ENCODE results near the gene RAB37.
A peak's percentile ranks its signal among the peaks of the same experiment; 100 is the strongest.

RAB37 gene

DNA sequence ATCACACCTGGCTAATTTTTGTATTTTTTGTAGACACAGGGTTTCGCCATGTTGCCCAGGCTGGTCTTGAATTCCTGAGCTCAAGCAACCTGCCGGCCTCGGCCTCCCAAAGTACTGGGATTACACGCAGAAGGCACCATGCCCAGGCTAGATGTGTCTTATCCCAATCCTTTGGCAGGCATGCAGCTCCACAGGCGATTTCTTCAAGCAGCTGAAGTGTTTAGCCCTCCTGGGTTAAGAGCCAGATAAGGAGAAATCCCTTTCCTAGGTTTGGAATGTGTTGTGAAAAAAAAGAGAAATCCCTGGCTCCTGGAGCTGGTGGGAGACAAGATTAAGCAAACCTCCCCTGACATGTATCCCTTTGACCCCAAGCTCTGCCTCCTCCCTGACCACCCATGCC, 9.3 kb downstream of the RAB37 start:
- DNase-seq, result no peak

DNA sequence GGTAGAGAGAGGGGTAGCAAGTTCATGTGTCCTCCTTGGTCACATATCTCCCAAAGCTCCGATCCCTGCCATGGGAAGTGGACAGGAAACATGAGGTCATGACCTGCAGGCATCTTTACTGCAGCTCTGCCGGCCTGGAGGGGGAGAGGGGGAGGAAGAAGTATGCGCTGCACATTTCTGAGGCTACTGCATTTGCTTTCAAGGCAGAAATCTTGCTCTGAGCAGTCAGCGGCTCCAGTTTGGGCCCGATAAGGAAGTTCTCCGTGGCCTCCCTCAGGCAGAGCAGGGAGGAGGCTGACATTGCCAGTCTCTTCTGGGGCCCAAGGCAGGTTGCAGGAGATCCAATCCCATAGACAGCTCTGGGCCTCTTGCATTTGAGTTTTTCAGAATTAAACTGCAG, 9.9 kb downstream of the RAB37 start:
- no peak for DNase-seq

DNA sequence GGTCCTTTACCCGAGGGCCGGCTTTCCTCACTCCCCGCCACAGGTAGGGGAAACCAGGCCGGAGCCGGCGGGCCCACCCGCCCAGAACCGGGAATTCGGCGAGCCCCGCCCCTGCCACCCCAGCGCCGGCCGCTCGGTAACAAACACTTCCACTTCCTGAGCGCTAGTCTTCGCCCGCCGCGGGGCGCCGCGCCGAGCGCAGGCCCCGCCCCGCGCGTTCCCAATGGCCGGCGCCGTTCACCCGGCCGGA, 11.1 kb downstream of the RAB37 start:
- DNase-seq, result no peak

DNA sequence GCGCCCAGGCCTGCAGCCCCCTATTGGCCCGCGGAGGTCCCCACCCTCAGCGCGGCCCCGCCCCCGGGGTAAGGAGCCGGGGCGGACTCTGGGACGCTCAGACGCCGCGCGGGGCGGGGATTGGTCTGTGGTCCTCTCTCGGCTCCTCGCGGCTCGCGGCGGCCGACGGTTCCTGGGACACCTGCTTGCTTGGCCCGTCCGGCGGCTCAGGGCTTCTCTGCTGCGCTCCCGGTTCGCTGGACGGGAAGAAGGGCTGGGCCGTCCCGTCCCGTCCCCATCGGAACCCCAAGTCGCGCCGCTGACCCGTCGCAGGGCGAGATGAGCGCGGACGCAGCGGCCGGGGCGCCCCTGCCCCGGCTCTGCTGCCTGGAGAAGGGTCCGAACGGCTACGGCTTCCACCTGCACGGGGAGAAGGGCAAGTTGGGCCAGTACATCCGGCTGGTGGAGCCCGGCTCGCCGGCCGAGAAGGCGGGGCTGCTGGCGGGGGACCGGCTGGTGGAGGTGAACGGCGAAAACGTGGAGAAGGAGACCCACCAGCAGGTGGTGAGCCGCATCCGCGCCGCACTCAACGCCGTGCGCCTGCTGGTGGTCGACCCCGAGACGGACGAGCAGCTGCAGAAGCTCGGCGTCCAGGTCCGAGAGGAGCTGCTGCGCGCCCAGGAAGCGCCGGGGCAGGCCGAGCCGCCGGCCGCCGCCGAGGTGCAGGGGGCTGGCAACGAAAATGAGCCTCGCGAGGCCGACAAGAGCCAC, 11.6 kb downstream of the RAB37 start, which contains the start of gene NHERF1:
Gene NHERF1 (plus strand): TSS at position 100 of the 750 bp plus-strand sequence. CDS start 219 bp downstream, at position 319.
- peak; percentile 95 for DNase-seq

DNA sequence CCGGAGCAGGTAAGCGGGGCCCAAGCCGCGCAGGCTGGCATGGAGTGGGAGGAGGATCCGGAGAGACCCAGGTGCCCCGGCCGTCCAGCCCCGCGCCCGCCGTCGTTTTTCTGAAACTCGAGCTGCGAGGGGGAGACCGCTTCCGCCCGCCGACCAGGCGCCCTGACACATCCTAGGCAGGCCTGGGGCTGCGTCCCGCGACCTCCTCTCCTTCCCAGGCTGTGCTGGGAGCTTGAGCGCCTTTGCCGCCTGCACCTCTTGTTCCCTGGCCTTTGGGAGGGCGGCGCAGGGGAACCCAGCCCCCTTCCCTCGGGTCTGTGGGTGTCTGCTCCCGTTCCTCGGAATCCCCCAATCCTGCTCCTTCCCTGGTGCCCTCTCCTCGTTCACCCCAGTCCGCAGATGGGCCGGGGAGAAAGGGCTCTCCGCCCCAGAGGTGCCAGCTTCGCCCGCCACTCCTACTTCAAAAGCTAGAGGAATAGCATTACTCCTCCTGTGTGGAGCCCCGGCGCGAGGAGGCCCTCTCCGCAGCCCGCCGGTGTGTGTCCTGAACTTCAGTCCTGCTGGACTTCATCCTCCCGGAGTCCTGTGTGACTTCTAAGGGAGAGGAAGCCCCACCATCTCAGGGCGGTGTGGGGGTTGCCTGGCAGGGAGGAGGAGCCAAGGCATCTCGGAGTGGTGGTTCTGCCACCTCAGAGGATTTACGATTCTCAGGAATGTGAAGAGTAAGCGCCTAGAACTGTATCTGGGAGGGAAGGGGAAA, 12.4 kb downstream of the RAB37 start:
- no peak for DNase-seq

DNA sequence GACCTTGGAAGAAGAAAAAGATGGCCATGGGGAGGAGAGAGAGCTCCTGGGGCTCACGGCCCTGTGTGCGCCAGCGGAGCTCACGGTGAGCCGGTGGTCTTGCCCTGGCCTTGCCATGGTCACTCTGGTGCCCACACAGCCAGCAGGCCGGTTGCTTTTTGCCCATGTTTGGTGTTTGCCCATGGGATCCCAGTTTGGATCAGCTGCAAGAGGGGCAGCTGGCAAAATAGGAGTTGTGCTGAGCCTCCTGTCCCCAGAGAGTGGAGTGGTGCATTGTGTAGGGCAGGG, 12.9 kb downstream of the RAB37 start:
- DNase-seq, result no peak

DNA sequence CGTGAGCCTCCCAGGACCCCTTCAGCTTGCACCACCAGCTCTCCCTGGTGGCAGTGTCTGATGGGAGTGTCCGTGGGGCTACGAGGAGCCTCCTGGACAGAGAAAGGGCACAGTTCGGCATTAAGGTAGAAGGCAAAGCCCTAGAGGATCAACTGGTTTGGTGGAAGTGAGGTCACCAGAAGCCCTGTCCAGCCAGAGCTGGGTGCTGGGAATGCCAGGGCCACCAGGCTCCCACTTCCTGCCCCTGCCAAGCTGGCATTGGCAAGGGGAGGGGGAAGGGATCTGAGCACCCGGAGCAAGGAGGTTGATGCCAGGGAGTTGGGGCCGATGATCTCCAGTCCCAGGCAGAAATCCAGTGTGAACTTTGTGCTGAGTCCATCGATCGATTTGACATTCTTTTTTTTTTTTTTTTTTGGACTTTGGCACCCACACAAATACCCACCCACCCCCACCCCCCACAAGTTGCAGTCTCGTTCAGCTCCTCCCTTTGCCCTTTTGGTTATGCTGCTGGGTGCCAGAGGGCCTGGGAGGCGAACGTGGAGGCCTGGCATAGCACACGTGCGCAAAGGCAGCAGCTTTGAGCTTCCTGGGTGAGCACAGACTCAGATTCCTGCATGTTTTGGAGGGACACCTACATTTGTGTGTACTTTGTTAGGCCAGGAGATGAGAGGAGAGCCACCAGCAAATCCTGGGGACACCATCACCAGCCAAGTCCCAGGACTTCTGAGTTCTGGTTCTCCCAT, 13.4 kb downstream of the RAB37 start:
- peak; percentile 18 for DNase-seq

DNA sequence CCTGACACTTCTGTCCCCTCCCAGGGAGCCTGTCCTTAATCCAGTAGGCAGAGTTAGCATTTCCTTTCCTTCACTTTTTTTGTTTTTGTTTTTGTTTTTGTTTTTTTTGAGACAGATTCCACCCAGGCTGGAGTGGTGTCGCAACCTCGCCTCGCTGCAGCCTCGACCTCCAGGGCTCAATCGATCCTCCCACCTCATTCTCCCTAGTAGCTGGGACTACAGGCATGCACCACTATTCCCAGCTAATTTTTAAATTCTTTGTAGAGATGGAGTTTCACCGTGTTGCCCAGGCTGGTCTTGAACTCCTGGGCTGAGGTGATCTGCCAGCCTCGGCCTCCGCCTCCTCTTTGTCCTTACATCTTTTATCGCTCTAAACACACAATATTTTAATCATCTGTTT, 15.4 kb downstream of the RAB37 start:
- no peak for DNase-seq

DNA sequence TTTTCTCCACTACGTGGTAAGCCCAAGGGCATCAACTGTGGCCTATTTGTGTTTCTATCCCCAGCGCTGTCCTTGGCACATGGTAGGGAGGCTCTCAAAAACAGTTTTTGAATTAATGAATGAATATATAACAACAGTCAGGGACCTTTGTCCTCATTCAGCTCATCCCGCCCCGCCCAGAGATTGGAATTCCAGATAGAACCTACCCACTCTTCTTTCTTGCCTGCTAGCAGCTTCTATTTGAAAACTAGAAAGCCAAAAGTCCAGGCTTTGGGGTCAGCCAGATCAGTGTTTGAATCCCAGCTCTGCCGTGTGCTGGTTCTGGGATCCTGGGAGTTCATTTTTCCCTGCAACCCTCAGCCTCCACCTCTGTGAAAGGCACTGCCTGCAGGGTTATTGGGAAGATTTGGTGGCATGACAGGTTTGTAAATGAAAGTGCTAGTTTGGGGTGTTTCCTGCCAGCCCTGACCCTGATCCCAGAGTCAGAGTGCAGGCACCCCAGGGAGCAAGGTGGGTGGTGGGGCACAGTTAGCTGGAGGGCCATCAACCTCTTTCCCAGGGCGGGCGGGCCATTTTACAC, 15.9 kb downstream of the RAB37 start:
- no peak for DNase-seq

DNA sequence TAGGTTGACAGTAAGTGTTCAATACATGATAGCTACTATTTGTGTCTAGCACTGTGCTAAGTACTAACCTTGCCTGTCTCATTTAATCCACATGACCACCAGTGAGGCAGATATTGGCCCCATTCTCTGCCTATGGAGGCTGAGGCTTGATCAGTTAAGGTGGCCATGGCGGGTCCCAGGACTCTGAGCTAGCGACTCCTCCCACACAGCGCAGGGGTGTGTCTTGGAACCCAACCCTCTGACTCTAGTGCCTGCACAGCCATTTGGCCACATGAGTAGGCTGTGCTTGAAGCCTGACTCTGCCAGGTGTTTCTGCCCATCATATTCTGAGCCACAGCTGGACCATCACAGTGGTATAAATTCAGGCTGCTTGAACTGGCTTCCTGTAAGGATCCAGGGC, 17.8 kb downstream of the RAB37 start:
- DNase-seq, result peak; percentile 12

DNA sequence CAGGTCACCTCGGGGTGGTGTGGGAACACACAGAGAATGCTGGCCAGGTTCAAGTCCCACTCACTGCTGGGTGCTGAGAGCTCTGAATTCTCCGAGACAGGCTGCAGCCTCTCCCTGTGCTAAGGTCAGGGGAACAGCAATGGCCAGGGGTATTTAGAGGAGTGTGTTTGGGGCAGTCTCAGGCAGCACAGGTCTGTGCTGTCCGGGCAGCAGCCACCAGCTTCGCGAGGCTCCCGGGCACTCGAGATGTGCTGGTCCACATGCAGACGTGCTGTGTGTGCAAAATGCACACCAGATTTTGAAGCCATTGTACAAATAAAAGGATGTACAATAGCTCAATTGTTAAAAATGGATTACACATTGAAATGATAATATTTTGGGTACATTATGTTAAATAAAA, 18.5 kb downstream of the RAB37 start:
- no peak for DNase-seq

DNA sequence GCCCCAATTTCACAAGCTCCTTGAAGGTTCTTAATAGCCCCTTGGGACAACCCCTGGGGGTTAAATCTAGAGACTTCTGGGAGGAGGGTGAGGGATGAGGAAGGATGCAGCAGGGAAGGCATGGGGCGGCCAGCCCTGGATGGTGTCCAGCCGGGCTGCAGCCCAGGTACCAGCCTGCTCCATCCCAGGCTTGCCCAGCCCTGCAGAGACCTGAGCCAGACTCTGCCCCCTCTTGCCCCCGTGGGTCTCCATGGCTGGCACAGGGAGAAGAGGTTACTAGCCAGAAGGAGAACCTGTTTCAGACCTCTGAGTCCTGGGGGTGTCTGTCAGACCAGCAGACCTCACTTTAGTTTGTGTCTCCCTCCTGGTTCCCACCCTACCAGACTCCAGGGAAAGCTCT, 19.8 kb downstream of the RAB37 start:
- peak; percentile 5 for DNase-seq

DNA sequence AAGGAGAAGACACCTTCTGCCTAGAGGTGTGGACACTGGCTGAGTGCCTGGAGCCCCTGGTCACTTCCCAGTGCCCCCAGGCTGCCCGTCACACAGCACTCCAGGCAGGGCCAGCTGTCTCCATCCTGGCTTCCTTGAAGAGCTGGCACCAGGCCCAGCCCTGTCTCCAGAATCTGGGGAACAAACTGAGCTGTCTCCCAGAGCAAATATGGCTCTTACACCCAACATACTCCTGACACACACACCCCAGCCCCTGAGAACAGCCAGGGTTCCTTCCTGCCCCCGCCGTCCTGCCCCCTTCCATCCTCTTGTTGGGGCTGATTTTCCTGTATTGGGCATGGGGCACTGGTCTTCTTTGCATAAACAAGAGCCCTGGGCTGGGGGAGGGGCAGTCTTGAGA, 20.4 kb downstream of the RAB37 start:
- DNase-seq, result peak; percentile 33

DNA sequence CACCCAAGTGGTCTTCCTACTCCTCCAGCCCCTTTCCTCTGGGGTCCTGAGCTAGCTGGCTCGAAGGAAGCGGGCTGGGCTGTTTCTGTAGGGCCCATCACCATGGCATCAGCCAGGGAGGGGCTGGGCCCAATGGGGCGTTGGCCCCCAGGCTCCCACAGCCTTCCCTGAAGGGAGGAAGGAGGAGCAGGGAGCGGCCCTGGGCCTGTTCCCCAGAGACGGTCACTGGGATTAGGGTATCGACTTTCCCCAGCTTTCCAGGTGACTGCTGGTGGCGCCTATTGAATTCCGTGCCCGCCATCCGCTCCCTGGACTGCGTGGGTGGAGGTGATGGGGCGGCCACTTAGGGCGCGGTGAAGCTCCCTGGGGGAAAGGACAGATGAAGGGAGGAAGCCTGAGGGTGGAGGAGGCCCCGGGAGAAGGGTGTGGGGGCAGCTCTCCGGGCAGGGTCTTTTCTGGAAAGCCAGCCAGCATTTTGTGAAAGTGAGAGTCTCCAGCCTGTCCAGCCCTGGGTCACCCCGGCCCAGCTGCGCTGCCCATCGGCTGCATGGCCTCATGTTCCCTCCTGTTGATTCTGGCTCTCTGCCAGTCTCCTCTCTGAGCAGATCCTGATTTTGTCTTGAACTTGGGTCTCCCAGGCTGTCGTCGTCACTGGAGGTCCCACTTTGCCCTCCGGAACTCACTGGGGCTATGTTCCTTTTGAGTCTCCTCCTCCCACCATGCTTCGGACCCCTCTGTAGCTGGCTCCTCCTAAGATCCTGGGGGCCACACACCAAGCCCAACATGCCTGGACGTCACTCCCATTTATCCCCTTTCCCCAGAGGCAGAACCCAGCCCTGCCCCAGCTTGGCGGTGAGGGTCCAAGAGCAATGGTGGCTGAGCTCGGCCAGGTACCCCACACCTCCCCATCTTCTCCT, 21.1 kb downstream of the RAB37 start:
- peak; percentile 27 for DNase-seq

DNA sequence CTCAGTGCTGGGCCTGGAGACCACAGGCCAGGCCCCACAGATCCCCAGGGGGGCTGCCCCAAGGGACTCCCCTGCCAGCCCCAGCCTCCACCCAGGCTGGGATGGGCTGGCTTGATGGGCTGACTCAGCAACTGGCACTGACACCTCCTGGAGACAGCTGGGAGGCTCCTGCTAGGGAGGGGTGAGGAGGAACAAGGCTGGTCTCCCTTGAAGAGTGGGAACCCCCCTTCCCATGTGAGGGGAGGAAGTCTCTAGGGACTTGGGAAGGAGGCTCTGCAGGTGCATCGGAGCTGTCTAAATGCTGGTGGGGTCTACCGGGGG, 21.8 kb downstream of the RAB37 start:
- peak; percentile 56 for DNase-seq

DNA sequence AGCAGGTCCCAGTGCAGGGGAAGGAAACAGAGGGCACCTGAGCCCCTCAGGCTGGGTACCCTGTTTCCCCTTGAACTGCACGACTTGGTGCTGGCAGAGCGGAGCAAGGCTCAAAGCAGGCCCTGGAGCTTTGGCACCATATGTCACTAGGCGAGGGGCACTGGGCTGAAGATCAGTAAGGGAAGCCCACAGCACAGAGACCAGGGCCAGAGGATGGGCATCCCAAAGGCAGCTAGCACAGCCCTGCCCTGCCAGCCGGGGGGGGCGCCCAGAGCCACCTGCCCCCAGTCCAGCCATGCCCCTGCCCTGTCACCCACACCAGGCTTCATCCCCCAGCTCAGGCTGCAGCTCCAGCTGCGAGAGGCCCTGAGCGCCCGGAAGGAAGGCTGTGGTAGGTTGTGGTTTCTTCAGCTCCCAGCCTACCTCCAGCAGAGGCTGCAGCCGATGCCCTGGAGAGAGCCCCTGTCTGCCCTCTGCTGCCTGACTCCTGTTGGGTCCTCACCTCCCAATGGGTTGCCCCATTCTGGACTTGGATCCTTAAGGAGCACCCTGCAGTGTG, 22.3 kb downstream of the RAB37 start:
- no peak for DNase-seq

DNA sequence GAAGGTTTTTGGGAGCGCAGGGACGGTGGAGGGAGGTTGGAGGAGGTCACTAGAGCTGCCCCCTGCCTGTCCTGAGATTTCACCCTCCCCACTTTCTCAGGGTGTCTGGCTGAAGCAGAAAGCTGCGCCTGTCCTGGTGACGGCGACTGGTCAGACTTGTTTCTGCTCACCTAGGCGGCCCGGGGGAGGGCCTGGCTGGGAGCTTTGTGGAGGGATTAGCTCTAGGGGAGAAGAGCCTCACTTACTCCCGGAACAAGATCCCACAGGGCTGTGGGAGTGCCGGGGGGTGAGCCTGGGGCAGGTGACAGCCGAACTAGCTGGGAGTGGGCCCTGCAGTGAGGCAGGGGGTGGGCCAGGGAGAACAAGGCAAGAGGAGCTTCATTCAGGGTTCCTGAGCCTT, 22.9 kb downstream of the RAB37 start:
- no peak for DNase-seq

DNA sequence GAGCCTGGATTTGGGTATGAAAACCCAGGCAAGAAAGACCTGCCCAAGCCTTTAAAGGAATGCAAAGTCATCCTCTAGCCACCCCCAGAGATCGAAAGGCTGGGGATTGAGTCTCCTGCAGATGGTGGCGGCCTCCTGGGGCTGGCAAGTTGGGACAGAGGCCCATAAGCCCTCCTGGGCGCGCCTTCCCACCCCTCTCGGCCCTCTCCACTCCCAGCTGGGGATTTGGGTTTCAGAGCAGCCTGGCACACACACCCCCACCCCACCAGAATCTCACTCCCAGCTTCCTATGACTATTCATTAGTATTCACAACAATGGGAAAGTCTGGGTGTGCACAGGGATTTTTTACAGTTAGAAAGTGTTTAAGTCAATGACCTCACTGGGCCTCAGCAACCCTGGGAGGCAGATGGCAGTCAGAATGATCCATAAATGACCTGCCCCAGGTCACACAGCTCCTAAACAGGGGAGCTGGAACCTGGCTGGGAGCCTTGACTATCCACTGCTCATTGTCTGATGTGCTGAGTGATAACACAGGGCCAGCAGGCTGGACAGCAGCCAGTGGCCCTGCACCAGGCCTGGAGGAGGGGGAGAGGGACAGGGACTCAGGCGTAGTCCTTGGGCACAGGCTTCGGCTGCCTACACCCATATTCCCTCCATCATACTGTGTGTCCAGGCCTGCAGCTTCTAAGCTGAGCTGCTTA, 23.5 kb downstream of the RAB37 start:
- DNase-seq, result no peak

DNA sequence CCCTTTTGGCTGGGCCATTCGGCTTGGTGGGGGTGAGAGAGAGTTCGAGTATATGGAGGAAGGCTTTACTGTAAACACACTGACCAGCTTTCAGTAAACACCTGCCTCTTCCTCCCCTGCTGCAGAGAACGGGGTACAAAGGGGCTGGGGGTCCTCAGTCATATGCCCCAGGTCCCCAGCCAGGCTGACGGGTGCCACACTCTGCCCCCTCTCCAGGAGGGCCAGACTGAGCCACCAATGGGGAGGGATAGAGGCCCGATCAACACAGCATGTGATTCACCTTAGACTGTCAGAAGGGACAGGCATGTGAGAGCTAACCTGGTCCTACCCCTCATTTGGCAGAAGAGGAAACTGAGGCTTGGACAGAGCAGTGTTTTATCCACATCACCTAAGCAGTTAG, 24.4 kb downstream of the RAB37 start:
- DNase-seq, result no peak

DNA sequence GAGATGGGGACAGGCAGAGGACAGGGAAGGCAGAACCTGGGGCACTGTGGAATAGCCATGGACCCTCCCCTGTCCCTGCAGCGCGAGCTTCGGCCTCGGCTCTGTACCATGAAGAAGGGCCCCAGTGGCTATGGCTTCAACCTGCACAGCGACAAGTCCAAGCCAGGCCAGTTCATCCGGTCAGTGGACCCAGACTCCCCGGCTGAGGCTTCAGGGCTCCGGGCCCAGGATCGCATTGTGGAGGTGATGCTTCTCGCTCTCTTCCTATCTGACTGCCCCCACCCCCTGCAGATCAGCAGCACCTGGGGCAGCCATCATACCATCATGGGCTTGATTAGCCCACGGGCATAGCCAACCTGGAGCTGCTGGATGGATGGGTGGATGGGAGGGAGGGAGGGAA, 24.9 kb downstream of the RAB37 start:
- DNase-seq, result no peak

DNA sequence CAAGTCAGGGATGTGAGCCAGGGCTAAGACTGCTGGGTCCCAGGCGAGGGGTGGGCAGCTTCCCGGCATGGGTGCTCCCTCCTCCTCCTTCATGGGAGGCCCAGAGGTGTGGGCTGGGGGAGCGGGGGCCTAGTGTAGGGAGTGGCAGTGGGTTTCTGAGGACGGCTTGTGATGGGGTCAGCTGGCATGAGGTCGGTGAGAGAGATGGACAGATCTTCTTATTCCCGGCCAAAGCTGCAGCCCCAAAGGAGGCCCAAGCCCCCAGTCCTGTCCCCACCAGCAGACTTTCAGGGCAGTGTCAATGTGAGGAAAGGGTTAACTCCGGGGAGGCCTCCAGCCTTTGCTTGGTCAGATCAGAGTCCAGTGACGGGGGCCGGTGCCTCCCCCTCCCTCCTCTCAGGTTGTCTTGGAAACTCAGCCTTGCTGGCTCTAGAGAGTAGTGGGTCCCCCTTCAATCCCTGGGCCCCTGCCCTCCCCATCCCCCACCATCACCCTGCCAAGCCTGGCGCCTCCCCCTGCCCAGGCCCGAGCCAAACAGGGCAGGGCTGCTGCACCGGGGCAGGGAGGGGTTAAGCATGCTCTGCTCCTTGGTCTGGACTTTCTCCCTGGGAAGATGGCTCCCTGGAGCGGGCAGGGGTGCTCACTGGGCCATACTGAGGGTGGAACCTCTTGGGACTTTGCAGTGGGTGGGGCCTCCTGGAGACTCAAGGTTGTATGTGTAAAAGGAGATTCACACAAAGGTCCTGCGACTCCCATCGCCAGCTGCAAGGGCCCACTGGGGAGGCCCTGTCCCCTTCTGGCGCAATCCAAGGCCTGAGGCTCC, 26.7 kb downstream of the RAB37 start:
- DNase-seq, result peak; percentile 59
